HEK293 (cell line): ENCODE data around the gene UGCG.

Experiments
- CTCF ChIA-PET: fragments of 350-600 bp; formaldehyde crosslinking; extraction: SDS; loops from one replicate; lab custom pipeline; 2021; ENCODE audit warnings: antibody characterized with exemption; lab: Yijun Ruan, JAX
- POLR2A ChIA-PET: fragments of 300-600 bp; formaldehyde crosslinking; extraction: SDS; loops from one replicate; lab custom pipeline; 2020; ENCODE audit warnings: antibody characterized with exemption, inconsistent platforms; lab: Yijun Ruan, JAX
- H3K27ac ChIP-seq: fragments of 200-500 bp; sonication (Bioruptor generic); 2 replicates; pipeline ENCODE4 v1.5.1; 2014; ENCODE audit warnings: low read depth, low read length, control low read depth, inconsistent platforms; ENCODE audit errors: extremely low read depth
- H3K36me3 ChIP-seq, 2 experiments: fragments of 200-500 bp in 1 of 2; sonication (Bioruptor generic) in 1 of 2; 1 replicate in 1 of 2; 2 replicates in 1 of 2; pipeline ENCODE4 v1.5.1; 2014 to 2017; ENCODE audit warnings: inconsistent platforms in 2 of 2, low read length in 2 of 2; ENCODE audit not compliant: control insufficient read depth in 2 of 2, insufficient read depth in 1 of 2
- H3K4me1 ChIP-seq: fragments of 200-500 bp; sonication (Bioruptor generic); 2 replicates; pipeline ENCODE4 v1.5.1; 2014; ENCODE audit warnings: mild to moderate bottlenecking, low read length, inconsistent platforms; ENCODE audit not compliant: control insufficient read depth, insufficient read depth
- H3K4me3 ChIP-seq: 2 replicates; pipeline ENCODE4 v1.5.1; 2011; ENCODE audit warnings: low read depth, mild to moderate bottlenecking, control low read depth, low read length, moderate library complexity
- H3K9me3 ChIP-seq: fragments of 200-500 bp; sonication (Bioruptor generic); 2 replicates; pipeline ENCODE4 v1.5.1; 2014; ENCODE audit warnings: low read depth, low read length, inconsistent platforms; ENCODE audit not compliant: control insufficient read depth, insufficient read depth
- IKZF3 ChIP-seq: fragments of 450-650 bp; IDR thresholded peaks from 2 replicates; pipeline ENCODE4 v1.5.0; 2018; ENCODE audit warnings: missing biosample characterization, mild to moderate bottlenecking, missing genetic modification characterization, moderate library complexity
- KLF9 ChIP-seq: fragments of 450-650 bp; formaldehyde crosslinking; IDR thresholded peaks from 2 replicates; pipeline ENCODE4 v1.5.1; 2016; ENCODE audit warnings: missing biosample characterization, missing genetic modification characterization, low read depth
- PRDM6 ChIP-seq: fragments of 450-650 bp; formaldehyde crosslinking; IDR thresholded peaks from 2 replicates; pipeline ENCODE4 v1.5.1; 2017; ENCODE audit warnings: missing biosample characterization, missing genetic modification characterization
- SP2 ChIP-seq: fragments of 450-650 bp; formaldehyde crosslinking; IDR thresholded peaks from 2 replicates; pipeline ENCODE4 v1.5.1; 2016; ENCODE audit warnings: missing biosample characterization, missing genetic modification characterization
- TRIM28 ChIP-seq: IDR thresholded peaks from 2 replicates; pipeline ENCODE4 v1.6.1; 2011; ENCODE audit warnings: low read length, control low read depth, borderline replicate concordance
- YY1 ChIP-seq: fragments of 450-650 bp; formaldehyde crosslinking; IDR thresholded peaks from 2 replicates; pipeline ENCODE4 v1.5.1; 2018; ENCODE audit warnings: missing biosample characterization, missing genetic modification characterization
- ZBTB44 ChIP-seq: fragments of 450-650 bp; IDR thresholded peaks from 2 replicates; pipeline ENCODE4 v1.5.1; 2018; ENCODE audit warnings: missing biosample characterization, mild to moderate bottlenecking, missing genetic modification characterization
- ZFHX2 ChIP-seq: fragments of 450-650 bp; formaldehyde crosslinking; conservative IDR thresholded peaks from 2 replicates; pipeline ENCODE4 v1.5.1; 2016; ENCODE audit warnings: missing biosample characterization, missing genetic modification characterization
- ZFP37 ChIP-seq: fragments of 450-650 bp; formaldehyde crosslinking; IDR thresholded peaks from 2 replicates; pipeline ENCODE4 v1.5.1; 2016; ENCODE audit warnings: missing biosample characterization, missing genetic modification characterization
- ZNF114 ChIP-seq: fragments of 450-650 bp; formaldehyde crosslinking; IDR thresholded peaks from 2 replicates; pipeline ENCODE4 v1.5.0; 2017; ENCODE audit warnings: missing biosample characterization, missing genetic modification characterization
- ZNF138 ChIP-seq: fragments of 450-650 bp; formaldehyde crosslinking; IDR thresholded peaks from 2 replicates; pipeline ENCODE4 v1.5.1; 2016; ENCODE audit warnings: missing biosample characterization, missing genetic modification characterization, borderline replicate concordance
- ZNF157 ChIP-seq: fragments of 450-650 bp; formaldehyde crosslinking; IDR thresholded peaks from 2 replicates; pipeline ENCODE4 v1.5.1; 2016; ENCODE audit warnings: missing biosample characterization, missing genetic modification characterization
- ZNF266 ChIP-seq: fragments of 450-650 bp; formaldehyde crosslinking; IDR thresholded peaks from 2 replicates; pipeline ENCODE4 v1.5.1; 2016; ENCODE audit warnings: missing biosample characterization, missing genetic modification characterization, low read depth
- ZNF292 ChIP-seq: fragments of 450-650 bp; formaldehyde crosslinking; IDR thresholded peaks from 2 replicates; pipeline ENCODE4 v1.5.1; 2016; ENCODE audit warnings: low read depth, missing biosample characterization, missing genetic modification characterization, borderline replicate concordance
- ZNF311 ChIP-seq: fragments of 450-650 bp; formaldehyde crosslinking; IDR thresholded peaks from 2 replicates; pipeline ENCODE4 v1.5.1; 2017; ENCODE audit warnings: missing biosample characterization, missing genetic modification characterization, borderline replicate concordance
- ZNF423 ChIP-seq: fragments of 450-650 bp; formaldehyde crosslinking; IDR thresholded peaks from 2 replicates; pipeline ENCODE4 v1.5.1; 2016; ENCODE audit warnings: missing biosample characterization, missing genetic modification characterization
- ZNF426 ChIP-seq: fragments of 450-650 bp; formaldehyde crosslinking; IDR thresholded peaks from 2 replicates; pipeline ENCODE4 v1.5.1; 2017; ENCODE audit warnings: missing biosample characterization, missing genetic modification characterization, mild to moderate bottlenecking, inconsistent platforms, moderate library complexity
- ZNF501 ChIP-seq: fragments of 450-650 bp; formaldehyde crosslinking; IDR thresholded peaks from 2 replicates; pipeline ENCODE4 v1.5.1; 2016; ENCODE audit warnings: missing biosample characterization, missing genetic modification characterization
- ZNF600 ChIP-seq: fragments of 450-650 bp; formaldehyde crosslinking; IDR thresholded peaks from 2 replicates; pipeline ENCODE4 v1.5.1; 2016; ENCODE audit warnings: missing biosample characterization, missing genetic modification characterization
- ZNF645 ChIP-seq: fragments of 450-650 bp; formaldehyde crosslinking; IDR thresholded peaks from 2 replicates; pipeline ENCODE4; 2016; ENCODE audit warnings: missing biosample characterization, missing genetic modification characterization
- ZNF701 ChIP-seq: fragments of 450-650 bp; formaldehyde crosslinking; IDR thresholded peaks from 2 replicates; pipeline ENCODE4 v1.5.1; 2016; ENCODE audit warnings: missing biosample characterization, missing genetic modification characterization
- ZNF704 ChIP-seq: fragments of 450-650 bp; formaldehyde crosslinking; IDR thresholded peaks from 2 replicates; pipeline ENCODE4 v1.5.1; 2016; ENCODE audit warnings: missing biosample characterization, missing genetic modification characterization
- ZNF777 ChIP-seq: fragments of 450-650 bp; formaldehyde crosslinking; IDR thresholded peaks from 2 replicates; pipeline ENCODE4 v1.5.1; 2017; ENCODE audit warnings: missing biosample characterization, missing genetic modification characterization, borderline replicate concordance

UGCG gene

GRCh38 chr9:111866976-111867375, 29.6 kb upstream of the UGCG start:
- no peak overlapping the region for H3K4me3 ChIP-seq
- ChIA-PET CTCF (no interaction called here), POLR2A (no interaction called here)
- H3K9me3 ChIP-seq, result no peaks in the 10 kb centered on the region
- no peaks in the 10 kb centered on the region for H3K36me3 ChIP-seq
- H3K4me1 ChIP-seq, result no peaks in the 10 kb centered on the region
- H3K27ac ChIP-seq, result no peak overlapping the region
- no peak for TF ChIP-seq ZFP37 (tag by site-specific recombination)

GRCh38 chr9:111868475-111868874, 28.1 kb upstream of the UGCG start:
- TF ChIP-seq ZNF600 (tag by site-specific recombination) (no peak), IKZF3 (tag by site-specific recombination) (no peak), PRDM6 (no peak), ZNF311 (no peak), ZNF645 (tag by site-specific recombination) (no peak), ZNF704 (tag by site-specific recombination) (no peak), ZNF701 (tag by site-specific recombination) (no peak), ZNF157 (tag by site-specific recombination) (no peak)
- CTCF ChIA-PET, result interaction anchor here (0.6 to 1.1 kb wide), 3 partner anchors 16 to 173 kb away, joined by 3 read pairs; no protein-coding TSS in a partner anchor
- POLR2A ChIA-PET, result no interaction called here

GRCh38 chr9:111870774-111871498, 25.7 kb upstream of the UGCG start:
- no peaks in the 10 kb centered on the region for H3K36me3 ChIP-seq
- no peak for TF ChIP-seq SP2 (tag by site-specific recombination)
- TF ChIP-seq TRIM28, result 0 out of 2 replicates have a peak, but pooled peaks have one; percentile 39
- TF ChIP-seq ZNF426 (tag by site-specific recombination), result no peak
- no peak for TF ChIP-seq ZNF777 (tag by site-specific recombination)
- H3K9me3 ChIP-seq, result no peaks in the 10 kb centered on the region
- H3K4me1 ChIP-seq, result no peaks in the 10 kb centered on the region
- CTCF ChIA-PET, result no interaction called here
- no peak overlapping the region for H3K27ac ChIP-seq
- POLR2A ChIA-PET, result interaction anchor here (1.2 kb wide), 1 partner anchor 26 kb away, joined by 3 read pairs; the partner anchor contains the start of gene UGCG
- no peak overlapping the region for H3K4me3 ChIP-seq

More at GRCh38 chr9:111868475-111868874, 28.1 kb upstream of the UGCG start:
- no peak overlapping the region for H3K4me3 ChIP-seq
- no peaks in the 10 kb centered on the region for H3K36me3 ChIP-seq
- no peaks in the 10 kb centered on the region for H3K4me1 ChIP-seq
- no peak overlapping the region for H3K27ac ChIP-seq
- no peaks in the 10 kb centered on the region for H3K9me3 ChIP-seq

GRCh38 chr9:111871499-111871855, 25.1 kb upstream of the UGCG start:
- no peaks in the 10 kb centered on the region for H3K4me1 ChIP-seq
- POLR2A ChIA-PET, result interaction anchor here (0.5 kb wide), 1 partner anchor 464 kb away, joined by 6 read pairs; no protein-coding TSS in a partner anchor
- CTCF ChIA-PET, result no interaction called here
- H3K27ac ChIP-seq, result no peak overlapping the region
- no peaks in the 10 kb centered on the region for H3K9me3 ChIP-seq
- no peak overlapping the region for H3K4me3 ChIP-seq
- no peaks in the 10 kb centered on the region for H3K36me3 ChIP-seq
- TF ChIP-seq ZNF138 (tag by site-specific recombination) (no peak), ZNF157 (tag by site-specific recombination) (no peak), ZNF423 (tag by site-specific recombination) (no peak), ZFHX2 (tag by site-specific recombination) (no peak), ZNF266 (tag by site-specific recombination) (no peak), ZBTB44 (tag by site-specific recombination) (no peak), ZNF292 (tag by site-specific recombination) (no peak), ZNF114 (tag by site-specific recombination) (no peak), ZNF501 (tag by site-specific recombination) (no peak), KLF9 (no peak), YY1 (tag by site-specific recombination) (no peak)
